DOHH2 (cell line): Measurements from ENCODE around the gene STON1.

Source experiments
- H3F3A ChIP-seq: fragments of 200-600 bp; sonication (generic), shearing (Covaris generic); 2 replicates; pipeline ENCODE4 v1.6.0; 2016; ENCODE audit warnings: antibody characterized with exemption, mild to moderate bottlenecking; ENCODE audit not compliant: control insufficient read depth, insufficient read depth
- H3K27ac ChIP-seq: fragments of 200-600 bp; sonication (generic); 2 replicates; pipeline ENCODE4 v1.5.1; 2014; ENCODE audit warnings: low read depth, mild to moderate bottlenecking, low read length, moderate library complexity
- H3K27me3 ChIP-seq: fragments of 200-600 bp; sonication (generic); 2 replicates; pipeline ENCODE4 v1.6.1; 2014; ENCODE audit warnings: mild to moderate bottlenecking, low read length, mixed read lengths; ENCODE audit not compliant: control insufficient read depth
- H3K36me3 ChIP-seq: fragments of 200-600 bp; sonication (generic); 2 replicates; pipeline ENCODE4 v1.6.1; 2014; ENCODE audit warnings: mild to moderate bottlenecking, low read length, moderate library complexity, mixed read lengths; ENCODE audit not compliant: control insufficient read depth
- H3K4me1 ChIP-seq: fragments of 200-600 bp; sonication (generic); 2 replicates; pipeline ENCODE4 v1.6.1; 2014; ENCODE audit warnings: mild to moderate bottlenecking, low read length, mixed read lengths; ENCODE audit not compliant: control insufficient read depth
- H3K4me2 ChIP-seq: fragments of 200-600 bp; sonication (generic); 2 replicates; pipeline ENCODE4 v1.6.0; 2014; ENCODE audit warnings: mild to moderate bottlenecking, low read length, moderate library complexity
- H3K4me3 ChIP-seq: fragments of 200-600 bp; sonication (generic); 2 replicates; pipeline ENCODE4 v1.5.1; 2014; ENCODE audit warnings: mild to moderate bottlenecking, low read length, mixed read lengths
- H3K79me2 ChIP-seq: fragments of 200-600 bp; sonication (generic); 2 replicates; pipeline ENCODE4 v1.6.1; 2014; ENCODE audit warnings: mild to moderate bottlenecking, low read length, mixed read lengths; ENCODE audit not compliant: control insufficient read depth
- H3K9me2 ChIP-seq: fragments of 200-600 bp; sonication (generic); replicated peaks from 2 replicates; pipeline ENCODE4 v1.6.1; 2014; ENCODE audit warnings: mild to moderate bottlenecking, low read length, mixed read lengths; ENCODE audit not compliant: control insufficient read depth
- H3K9me3 ChIP-seq: fragments of 200-600 bp; sonication (generic); 2 replicates; pipeline ENCODE4 v1.6.1; 2014; ENCODE audit warnings: antibody characterized with exemption, low read length, mixed read lengths; ENCODE audit not compliant: control insufficient read depth, insufficient read depth
- H4K20me1 ChIP-seq: fragments of 200-600 bp; sonication (generic); 2 replicates; pipeline ENCODE4 v1.6.0; 2014; ENCODE audit warnings: low read depth, mild to moderate bottlenecking, antibody characterized with exemption, low read length, moderate library complexity; ENCODE audit not compliant: control insufficient read depth, insufficient read depth
- CTCF ChIP-seq: fragments of 200-600 bp; sonication (generic); IDR thresholded peaks from one replicate; pipeline ENCODE4 v1.5.1; 2014; ENCODE audit warnings: antibody characterized with exemption, mild to moderate bottlenecking, low read depth, low read length; ENCODE audit not compliant: poor library complexity, severe bottlenecking
- EZH2phosphoT487 ChIP-seq: fragments of 200-600 bp; sonication (generic); IDR thresholded peaks from 2 replicates; pipeline ENCODE4 v1.6.1; 2017; ENCODE audit warnings: borderline replicate concordance, mild to moderate bottlenecking, antibody characterized with exemption, low read length, moderate library complexity, mixed read lengths

STON1 gene

GRCh38 chr2:48510329-48510728, 19.6 kb upstream of the STON1 start:
- Histone ChIP-seq H3F3A (no peaks in the 10 kb centered on the region), H4K20me1 (no peaks in the 10 kb centered on the region), H3K4me1 (peaks cover 8% of the 10 kb centered on the region; the same call in 1 of the 2 replicates), H3K27me3 (no peaks in the 10 kb centered on the region), H3K9me2 (no peaks in the 10 kb centered on the region), H3K27ac (no peak overlapping the region), H3K9me3 (no peaks in the 10 kb centered on the region), H3K36me3 (peaks cover 63% of the 10 kb centered on the region), H3K79me2 (no peaks in the 10 kb centered on the region), H3K4me3 (no peak overlapping the region), H3K4me2 (no peak overlapping the region)
- TF ChIP-seq CTCF (no peak), EZH2phosphoT487 (no peak)

GRCh38 chr2:48511849-48512470, 18.0 kb upstream of the STON1 start:
- H3K4me2 ChIP-seq: no peak overlapping the region
- H3F3A ChIP-seq: no peaks in the 10 kb centered on the region
- H3K9me2 ChIP-seq: no peaks in the 10 kb centered on the region
- no peaks in the 10 kb centered on the region for H3K27me3 ChIP-seq
- H3K27ac ChIP-seq: no peak overlapping the region
- H3K4me1 ChIP-seq: peaks cover 8% of the 10 kb centered on the region; the same call in 1 of the 2 replicates
- H3K79me2 ChIP-seq: no peaks in the 10 kb centered on the region
- peaks cover 68% of the 10 kb centered on the region for H3K36me3 ChIP-seq
- no peak overlapping the region for H3K4me3 ChIP-seq
- H4K20me1 ChIP-seq: no peaks in the 10 kb centered on the region
- no peaks in the 10 kb centered on the region for H3K9me3 ChIP-seq
- no peak for TF ChIP-seq EZH2phosphoT487
- no peak for TF ChIP-seq CTCF

GRCh38 chr2:48512571-48512970, 17.4 kb upstream of the STON1 start:
- Histone ChIP-seq H3K36me3 (peaks cover 65% of the 10 kb centered on the region), H3K9me2 (no peaks in the 10 kb centered on the region), H3K9me3 (no peaks in the 10 kb centered on the region), H3K27ac (no peak overlapping the region), H3K4me2 (no peak overlapping the region), H3K27me3 (no peaks in the 10 kb centered on the region), H4K20me1 (no peaks in the 10 kb centered on the region), H3K4me1 (peaks cover 8% of the 10 kb centered on the region; the same call in 1 of the 2 replicates), H3K79me2 (no peaks in the 10 kb centered on the region), H3F3A (no peaks in the 10 kb centered on the region), H3K4me3 (no peak overlapping the region)
- TF ChIP-seq EZH2phosphoT487: no peak
- no peak for TF ChIP-seq CTCF
